Astrocyte (in vitro differentiated cells and primary cell): Measurements from ENCODE around the gene ITGB8.

Source experiments
- EZH2 ChIP-seq: IDR thresholded peaks from 2 replicates; pipeline ENCODE4 v1.6.1; 2012; ENCODE audit warnings: mild to moderate bottlenecking, low read length, inconsistent platforms; ENCODE audit not compliant: insufficient read depth
- TF ChIP-seq, protein P1 (sequence below): IDR thresholded peaks from 2 replicates; pipeline ENCODE4 v1.5.1; 2011; ENCODE audit warnings: low read depth, mild to moderate bottlenecking, inconsistent platforms, low read length, moderate library complexity; ENCODE audit not compliant: insufficient read depth

DNA sequence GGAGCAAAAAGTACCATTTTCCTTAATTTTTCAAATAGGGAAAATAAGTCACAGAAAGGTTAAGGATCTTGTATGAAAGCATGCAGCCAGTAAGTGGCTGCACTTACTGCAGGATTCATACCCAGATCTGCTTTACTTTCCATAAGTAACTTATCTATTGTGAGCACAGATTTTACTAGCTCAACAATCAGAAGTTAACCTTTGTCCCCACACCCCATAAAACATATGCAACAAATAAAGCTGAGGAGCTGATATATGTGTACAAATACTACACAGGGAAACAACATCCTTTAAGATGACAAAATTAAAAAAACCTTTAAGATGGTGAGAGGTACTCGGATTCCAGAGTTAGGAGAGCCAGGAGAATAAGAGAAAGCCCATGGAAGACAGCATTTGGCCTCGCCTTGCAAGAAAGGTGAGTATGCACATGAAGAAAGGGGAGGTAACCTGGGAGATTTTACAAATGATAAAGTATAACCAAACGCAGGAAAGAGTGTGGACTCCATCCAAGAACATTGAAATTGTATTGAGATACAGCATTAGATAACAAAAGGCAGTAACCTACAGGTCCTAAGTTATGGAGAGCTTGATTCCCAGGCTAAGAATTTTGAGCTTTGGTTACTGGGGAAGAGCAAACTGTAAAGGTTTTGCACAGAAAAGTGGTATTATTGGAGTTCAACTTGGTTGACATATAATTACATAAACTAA lies 87.1 kb downstream of the ITGB8 start:
- TF ChIP-seq, protein P1, sequence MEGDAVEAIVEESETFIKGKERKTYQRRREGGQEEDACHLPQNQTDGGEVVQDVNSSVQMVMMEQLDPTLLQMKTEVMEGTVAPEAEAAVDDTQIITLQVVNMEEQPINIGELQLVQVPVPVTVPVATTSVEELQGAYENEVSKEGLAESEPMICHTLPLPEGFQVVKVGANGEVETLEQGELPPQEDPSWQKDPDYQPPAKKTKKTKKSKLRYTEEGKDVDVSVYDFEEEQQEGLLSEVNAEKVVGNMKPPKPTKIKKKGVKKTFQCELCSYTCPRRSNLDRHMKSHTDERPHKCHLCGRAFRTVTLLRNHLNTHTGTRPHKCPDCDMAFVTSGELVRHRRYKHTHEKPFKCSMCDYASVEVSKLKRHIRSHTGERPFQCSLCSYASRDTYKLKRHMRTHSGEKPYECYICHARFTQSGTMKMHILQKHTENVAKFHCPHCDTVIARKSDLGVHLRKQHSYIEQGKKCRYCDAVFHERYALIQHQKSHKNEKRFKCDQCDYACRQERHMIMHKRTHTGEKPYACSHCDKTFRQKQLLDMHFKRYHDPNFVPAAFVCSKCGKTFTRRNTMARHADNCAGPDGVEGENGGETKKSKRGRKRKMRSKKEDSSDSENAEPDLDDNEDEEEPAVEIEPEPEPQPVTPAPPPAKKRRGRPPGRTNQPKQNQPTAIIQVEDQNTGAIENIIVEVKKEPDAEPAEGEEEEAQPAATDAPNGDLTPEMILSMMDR: no peak
- TF ChIP-seq EZH2: no peak
